22Rv1 (cell line): ENCODE data around the gene SEC14L5.
"Not testable (repeated sequence)": the region's sequence is repeated elsewhere in the genome, so short reads cannot be mapped to it uniquely, and the experiment has no call there.

Experiments
- H3K27ac ChIP-seq: fragments of 450-650 bp; 2 replicates; pipeline ENCODE4 v1.5.1; 2017
- ZFX ChIP-seq: fragments of 450-650 bp; IDR thresholded peaks from 2 replicates; pipeline ENCODE4 v1.6.1; 2017; ENCODE audit warnings: antibody characterized with exemption, borderline replicate concordance
- TF ChIP-seq, protein P1 (sequence below): fragments of 450-650 bp; IDR thresholded peaks from 2 replicates; pipeline ENCODE4 v1.5.1; 2017; ENCODE audit warnings: mild to moderate bottlenecking

SEC14L5 gene

DNA sequence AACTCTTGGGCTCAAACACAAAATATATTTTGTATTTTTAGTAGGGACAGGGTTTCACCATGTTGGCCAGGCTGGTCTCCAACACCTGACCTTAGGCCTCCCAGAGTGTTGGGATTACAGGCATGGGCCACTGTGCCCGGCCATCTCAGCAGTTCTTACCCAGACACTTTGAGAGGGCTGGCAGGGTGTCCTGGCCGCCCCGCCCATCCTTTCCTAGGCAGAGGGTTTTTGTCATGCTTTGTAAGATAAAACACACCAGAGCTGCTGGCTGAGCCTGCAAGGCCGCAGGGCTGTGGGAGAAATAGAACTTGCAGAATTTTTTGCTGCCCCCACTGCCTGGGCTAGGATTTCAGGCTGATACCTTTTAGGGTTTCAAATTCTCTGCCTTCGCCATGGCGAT is 29.9 kb upstream of the SEC14L5 start:
- no peak for TF ChIP-seq ZFX
- TF ChIP-seq, protein P1, sequence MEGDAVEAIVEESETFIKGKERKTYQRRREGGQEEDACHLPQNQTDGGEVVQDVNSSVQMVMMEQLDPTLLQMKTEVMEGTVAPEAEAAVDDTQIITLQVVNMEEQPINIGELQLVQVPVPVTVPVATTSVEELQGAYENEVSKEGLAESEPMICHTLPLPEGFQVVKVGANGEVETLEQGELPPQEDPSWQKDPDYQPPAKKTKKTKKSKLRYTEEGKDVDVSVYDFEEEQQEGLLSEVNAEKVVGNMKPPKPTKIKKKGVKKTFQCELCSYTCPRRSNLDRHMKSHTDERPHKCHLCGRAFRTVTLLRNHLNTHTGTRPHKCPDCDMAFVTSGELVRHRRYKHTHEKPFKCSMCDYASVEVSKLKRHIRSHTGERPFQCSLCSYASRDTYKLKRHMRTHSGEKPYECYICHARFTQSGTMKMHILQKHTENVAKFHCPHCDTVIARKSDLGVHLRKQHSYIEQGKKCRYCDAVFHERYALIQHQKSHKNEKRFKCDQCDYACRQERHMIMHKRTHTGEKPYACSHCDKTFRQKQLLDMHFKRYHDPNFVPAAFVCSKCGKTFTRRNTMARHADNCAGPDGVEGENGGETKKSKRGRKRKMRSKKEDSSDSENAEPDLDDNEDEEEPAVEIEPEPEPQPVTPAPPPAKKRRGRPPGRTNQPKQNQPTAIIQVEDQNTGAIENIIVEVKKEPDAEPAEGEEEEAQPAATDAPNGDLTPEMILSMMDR = no peak
- H3K27ac ChIP-seq = no peak overlapping the region

DNA sequence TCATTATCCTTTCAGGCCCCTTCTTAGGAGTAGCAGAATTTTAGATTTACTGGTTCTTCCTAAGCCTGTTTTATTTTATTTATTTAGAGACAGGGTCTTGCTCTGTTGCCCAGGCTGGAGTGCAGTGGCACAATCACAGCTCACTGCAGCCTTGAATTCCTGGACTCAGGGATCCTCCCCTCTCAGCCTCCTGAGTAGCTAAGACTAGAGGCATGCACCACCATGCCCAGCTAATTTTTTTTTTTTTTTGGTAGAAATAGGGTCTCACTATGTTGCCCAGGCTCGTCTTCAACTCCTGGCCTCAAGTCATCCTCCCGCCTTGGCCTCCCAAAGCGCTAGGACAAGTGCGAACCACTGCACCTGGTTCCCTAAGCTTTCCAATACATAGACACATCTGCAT is 28.5 kb upstream of the SEC14L5 start:
- not testable (repeated sequence) for H3K27ac ChIP-seq

DNA sequence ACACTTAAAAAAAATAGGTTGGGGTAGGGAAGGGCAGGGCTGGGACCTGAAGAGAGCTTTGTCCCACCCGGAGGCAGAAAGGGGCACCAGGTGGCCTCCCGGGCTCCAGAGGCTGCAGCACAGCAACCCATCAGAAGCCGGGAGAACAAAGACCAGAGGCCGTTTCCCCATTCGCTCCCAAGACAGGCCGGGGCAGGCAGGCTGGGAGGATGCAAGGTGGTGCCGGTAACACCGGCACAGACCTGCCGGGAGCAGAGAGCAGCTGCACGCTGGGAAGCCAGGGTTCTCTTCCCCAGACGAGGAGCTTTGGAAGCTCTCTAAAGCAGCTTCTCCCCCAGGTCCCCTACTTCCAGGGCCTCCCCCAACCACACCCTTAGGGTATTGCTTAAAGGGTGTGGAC is 26.7 kb upstream of the SEC14L5 start:
- no peak for TF ChIP-seq ZFX
- TF ChIP-seq, protein P1 = no peak
- H3K27ac ChIP-seq = no peak overlapping the region

DNA sequence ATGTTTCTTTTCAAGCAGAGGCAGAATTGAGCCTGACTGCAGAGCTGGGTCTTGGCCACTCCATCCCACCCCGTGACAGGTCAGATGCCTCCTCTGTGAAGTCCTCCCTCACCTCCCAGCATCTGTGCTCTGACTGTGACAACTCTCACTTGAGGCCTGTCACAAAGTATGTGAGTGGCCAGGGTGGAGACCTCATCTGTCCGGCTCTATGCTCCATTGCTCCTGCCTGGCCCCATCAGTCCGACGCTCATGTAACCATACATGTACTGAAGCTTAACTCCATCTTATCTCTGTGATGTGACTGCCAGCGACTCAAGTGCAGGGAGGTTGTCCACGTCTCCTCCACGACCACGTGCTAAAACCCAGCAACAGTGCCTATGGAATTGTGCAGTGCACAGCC is 24.7 kb upstream of the SEC14L5 start:
- TF ChIP-seq, protein P1 = no peak
- TF ChIP-seq ZFX = no peak
- H3K27ac ChIP-seq = no peak overlapping the region

DNA sequence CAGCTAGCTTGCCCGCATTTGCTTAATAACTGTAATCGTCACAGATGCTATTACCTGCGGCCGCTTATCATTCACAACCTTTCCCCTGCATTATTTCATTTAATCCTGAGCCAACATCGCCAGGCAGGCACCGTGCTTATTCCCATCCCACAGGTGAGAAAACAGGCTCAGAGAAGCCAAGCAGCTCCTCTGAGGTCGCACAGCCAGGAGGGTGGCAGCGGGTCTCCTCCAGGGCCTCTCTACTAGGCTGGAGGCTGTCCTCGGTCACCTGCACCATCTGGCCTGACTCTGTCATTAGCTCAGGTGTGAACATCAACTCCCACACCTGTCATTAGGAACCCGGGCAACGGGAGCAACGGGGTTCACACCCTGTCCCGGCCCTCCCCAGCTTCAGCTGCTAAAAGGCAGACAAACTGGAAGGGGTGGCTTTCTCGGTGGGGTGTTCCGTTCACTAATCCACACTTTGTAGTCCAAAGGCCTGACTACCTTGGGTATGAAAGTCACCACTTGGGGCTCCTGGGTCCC is 24.2 kb upstream of the SEC14L5 start:
- H3K27ac ChIP-seq = no peak overlapping the region
- TF ChIP-seq ZFX = no peak
- TF ChIP-seq, protein P1 = no peak

DNA sequence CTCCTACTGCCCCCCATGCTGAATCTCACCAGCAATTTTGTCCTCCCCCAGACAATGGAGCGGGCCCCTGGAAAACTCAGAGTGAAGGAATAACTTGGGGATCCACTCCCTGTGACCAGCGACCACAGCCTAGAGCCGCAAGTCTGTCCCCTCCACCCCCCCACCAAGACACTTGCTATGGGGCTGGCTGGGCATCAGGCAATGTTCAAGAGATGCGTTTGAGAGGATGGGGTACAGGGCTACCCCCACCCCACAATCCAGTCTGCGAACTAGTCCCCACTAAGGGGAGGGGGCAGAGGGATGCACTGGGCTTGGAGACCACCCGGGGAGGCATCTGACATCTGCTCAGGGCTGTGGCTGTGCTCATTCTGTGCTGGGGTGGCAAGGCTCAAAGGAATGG is 23.5 kb upstream of the SEC14L5 start:
- TF ChIP-seq ZFX = no peak
- TF ChIP-seq, protein P1 = no peak
- H3K27ac ChIP-seq = no peak overlapping the region

DNA sequence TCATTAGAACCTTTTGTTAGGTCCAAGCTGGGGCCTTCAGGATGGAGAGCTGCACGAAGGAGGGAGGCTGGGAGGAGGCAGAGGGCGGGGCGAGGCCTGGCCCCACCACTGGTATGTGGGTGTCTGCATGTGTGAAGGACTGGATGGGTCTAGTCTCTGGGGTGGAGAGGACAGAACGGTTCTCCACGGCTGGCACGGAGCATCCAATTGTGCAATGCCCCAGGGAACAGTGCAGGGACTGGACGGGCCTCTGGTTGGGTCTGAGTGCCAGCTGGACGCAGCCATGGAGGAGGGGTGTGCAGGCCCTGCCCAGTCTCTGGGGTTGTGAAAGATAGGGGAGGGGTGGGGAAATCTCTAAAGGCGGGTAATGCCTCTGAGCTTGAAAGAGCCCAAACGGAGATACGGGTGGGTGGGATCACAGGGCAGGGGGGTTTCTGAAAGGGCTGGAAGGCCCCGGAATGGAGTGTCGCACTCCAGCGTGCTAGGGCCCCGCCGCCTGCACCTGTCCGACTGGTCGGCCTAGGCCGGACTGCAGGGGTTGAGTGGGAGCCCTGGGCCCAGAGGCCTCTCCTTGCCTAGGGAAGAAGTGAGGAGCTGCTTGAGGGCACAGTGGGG is 22.8 kb upstream of the SEC14L5 start:
- H3K27ac ChIP-seq = no peak overlapping the region
- no peak for TF ChIP-seq ZFX
- TF ChIP-seq, protein P1 = no peak
